SU-DHL-6 (cell line): ENCODE results near the gene CPNE4.

ENCODE experiments used
- H2AFZ ChIP-seq: fragments of 200-600 bp; sonication (generic); 2 replicates; pipeline ENCODE4 v1.6.1; 2014; ENCODE audit warnings: low read depth, mild to moderate bottlenecking, moderate library complexity, mixed read lengths, antibody characterized with exemption, low read length; ENCODE audit not compliant: severe bottlenecking
- H3F3A ChIP-seq: fragments of 200-600 bp; shearing (Covaris generic); 2 replicates; pipeline ENCODE4 v1.6.0; 2016; ENCODE audit warnings: antibody characterized with exemption, mild to moderate bottlenecking; ENCODE audit not compliant: insufficient read depth
- H3K27ac ChIP-seq: fragments of 200-600 bp; sonication (generic); 2 replicates; pipeline ENCODE4 v1.5.1; 2016; ENCODE audit warnings: low read depth, mild to moderate bottlenecking, low read length, moderate library complexity, mixed read lengths
- H3K27me3 ChIP-seq: fragments of 200-600 bp; sonication (generic), shearing (Covaris generic); 2 replicates; pipeline ENCODE4 v1.6.0; 2014; ENCODE audit warnings: mild to moderate bottlenecking, low read length
- H3K36me3 ChIP-seq: fragments of 200-600 bp; sonication (generic); 2 replicates; pipeline ENCODE4 v1.6.1; 2014; ENCODE audit warnings: mild to moderate bottlenecking, low read length, mixed read lengths
- H3K4me2 ChIP-seq: fragments of 300-600, 200-600 bp; shearing (Covaris generic), sonication (generic); 2 replicates; pipeline ENCODE4 v1.6.0; 2014; ENCODE audit warnings: low read length, low read depth, mild to moderate bottlenecking; ENCODE audit not compliant: poor library complexity, severe bottlenecking
- H3K4me3 ChIP-seq: fragments of 200-600 bp; sonication (generic); 2 replicates; pipeline ENCODE4 v1.5.1; 2014; ENCODE audit warnings: antibody characterized with exemption, low read length, mild to moderate bottlenecking, mixed read lengths; ENCODE audit not compliant: insufficient read depth, poor library complexity, severe bottlenecking
- H3K79me2 ChIP-seq: fragments of 200-600 bp; sonication (generic); 2 replicates; pipeline ENCODE4 v1.6.1; 2014; ENCODE audit warnings: mild to moderate bottlenecking, low read length, moderate library complexity; ENCODE audit not compliant: insufficient read depth
- H3K9ac ChIP-seq: fragments of 200-600 bp; sonication (generic); 2 replicates; pipeline ENCODE4 v1.7.0; 2014; ENCODE audit warnings: mild to moderate bottlenecking, low read length
- H3K9me2 ChIP-seq: fragments of 200-600 bp; sonication (generic); replicated peaks from 2 replicates; pipeline ENCODE4 v1.6.1; 2014; ENCODE audit warnings: low read length; ENCODE audit not compliant: insufficient read depth
- H3K9me3 ChIP-seq: fragments of 200-600 bp; sonication (generic); 2 replicates; pipeline ENCODE4 v1.6.1; 2014; ENCODE audit warnings: low read length, mixed read lengths; ENCODE audit not compliant: insufficient read depth
- H4K20me1 ChIP-seq: fragments of 200-600 bp; sonication (generic); 2 replicates; pipeline ENCODE4 v1.6.1; 2014; ENCODE audit warnings: low read depth, mild to moderate bottlenecking, antibody characterized with exemption, low read length, moderate library complexity, mixed read lengths
- EZH2phosphoT487 ChIP-seq: fragments of 200-600 bp; sonication (generic), shearing (Covaris generic); conservative IDR thresholded peaks from 2 replicates; pipeline ENCODE4 v1.6.1; 2018; ENCODE audit warnings: mild to moderate bottlenecking, antibody characterized with exemption, low read length, moderate library complexity, mixed read lengths
- TF ChIP-seq, protein P1 (sequence below): fragments of 200-600 bp; sonication (generic); IDR thresholded peaks from one replicate; pipeline ENCODE4 v1.5.1; 2017; ENCODE audit warnings: antibody characterized with exemption, mild to moderate bottlenecking, low read length, moderate library complexity; ENCODE audit not compliant: insufficient read depth, poor library complexity, severe bottlenecking

Gene CPNE4

DNA sequence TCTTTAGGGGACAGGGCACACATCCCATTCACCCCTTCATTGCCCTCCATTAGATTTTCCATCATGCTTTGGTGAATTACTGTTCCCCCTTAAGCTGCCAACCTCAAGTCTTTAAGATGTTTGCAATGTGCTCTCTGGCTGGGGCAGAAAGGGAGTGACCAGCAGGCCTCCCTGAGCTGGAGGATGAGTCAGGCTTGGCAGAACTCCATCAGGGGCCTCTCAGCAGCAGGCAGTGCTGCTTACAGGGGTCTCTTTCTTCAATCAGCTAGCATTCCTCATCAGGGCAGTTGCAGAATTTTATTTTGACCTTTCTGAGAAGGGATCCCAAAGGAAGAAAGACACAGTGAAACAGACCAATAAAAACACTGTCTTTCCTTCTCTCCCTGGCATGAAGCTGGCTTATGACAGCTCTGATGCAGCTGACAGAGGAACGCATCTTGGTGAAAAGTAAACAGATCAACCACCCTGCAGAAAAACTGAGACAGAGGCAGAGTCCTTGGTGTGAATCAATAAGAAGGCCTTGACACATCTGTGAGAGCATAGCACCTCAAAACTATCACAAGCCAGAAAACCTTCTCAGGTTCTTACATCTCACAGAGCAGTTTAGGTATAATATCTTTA, 443.3 kb downstream of the CPNE4 start:
- H4K20me1 ChIP-seq, result no peaks in the 10 kb centered on the region
- no peaks in the 10 kb centered on the region for H3F3A ChIP-seq
- H3K4me2 ChIP-seq, result no peak overlapping the region
- H3K4me3 ChIP-seq, result no peak overlapping the region
- H2AFZ ChIP-seq, result no peak overlapping the region
- no peak overlapping the region for H3K9ac ChIP-seq
- no peaks in the 10 kb centered on the region for H3K79me2 ChIP-seq
- TF ChIP-seq EZH2phosphoT487, result no peak
- TF ChIP-seq, protein P1, sequence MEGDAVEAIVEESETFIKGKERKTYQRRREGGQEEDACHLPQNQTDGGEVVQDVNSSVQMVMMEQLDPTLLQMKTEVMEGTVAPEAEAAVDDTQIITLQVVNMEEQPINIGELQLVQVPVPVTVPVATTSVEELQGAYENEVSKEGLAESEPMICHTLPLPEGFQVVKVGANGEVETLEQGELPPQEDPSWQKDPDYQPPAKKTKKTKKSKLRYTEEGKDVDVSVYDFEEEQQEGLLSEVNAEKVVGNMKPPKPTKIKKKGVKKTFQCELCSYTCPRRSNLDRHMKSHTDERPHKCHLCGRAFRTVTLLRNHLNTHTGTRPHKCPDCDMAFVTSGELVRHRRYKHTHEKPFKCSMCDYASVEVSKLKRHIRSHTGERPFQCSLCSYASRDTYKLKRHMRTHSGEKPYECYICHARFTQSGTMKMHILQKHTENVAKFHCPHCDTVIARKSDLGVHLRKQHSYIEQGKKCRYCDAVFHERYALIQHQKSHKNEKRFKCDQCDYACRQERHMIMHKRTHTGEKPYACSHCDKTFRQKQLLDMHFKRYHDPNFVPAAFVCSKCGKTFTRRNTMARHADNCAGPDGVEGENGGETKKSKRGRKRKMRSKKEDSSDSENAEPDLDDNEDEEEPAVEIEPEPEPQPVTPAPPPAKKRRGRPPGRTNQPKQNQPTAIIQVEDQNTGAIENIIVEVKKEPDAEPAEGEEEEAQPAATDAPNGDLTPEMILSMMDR, result no peak
- 0 out of 2 replicates have a peak, but pooled peaks cover 6% of the 10 kb centered on the region for H3K27me3 ChIP-seq
- H3K27ac ChIP-seq, result no peak overlapping the region
- H3K9me2 ChIP-seq, result no peaks in the 10 kb centered on the region
- no peaks in the 10 kb centered on the region for H3K36me3 ChIP-seq
- H3K9me3 ChIP-seq, result no peaks in the 10 kb centered on the region

DNA sequence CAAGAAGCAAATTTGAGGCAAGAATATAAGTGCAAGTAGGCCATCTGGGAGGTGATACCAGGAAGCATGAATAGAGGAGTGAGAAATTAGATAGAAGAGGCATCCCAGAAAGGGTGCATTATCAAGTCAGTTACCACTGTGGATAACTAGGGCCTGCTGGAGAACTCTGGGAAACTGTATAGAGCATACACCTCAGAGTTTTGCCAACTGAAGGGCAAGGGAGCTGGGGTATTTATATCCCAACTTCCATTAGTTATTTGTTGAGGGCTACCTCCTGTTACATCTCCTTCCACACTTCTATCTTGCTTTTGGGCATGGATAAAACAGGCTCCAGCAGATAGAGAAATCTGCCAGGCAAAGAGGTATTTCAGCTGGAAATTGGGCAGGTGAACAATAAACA, 448.5 kb downstream of the CPNE4 start:
- H2AFZ ChIP-seq, result no peak overlapping the region
- H4K20me1 ChIP-seq, result no peaks in the 10 kb centered on the region

DNA sequence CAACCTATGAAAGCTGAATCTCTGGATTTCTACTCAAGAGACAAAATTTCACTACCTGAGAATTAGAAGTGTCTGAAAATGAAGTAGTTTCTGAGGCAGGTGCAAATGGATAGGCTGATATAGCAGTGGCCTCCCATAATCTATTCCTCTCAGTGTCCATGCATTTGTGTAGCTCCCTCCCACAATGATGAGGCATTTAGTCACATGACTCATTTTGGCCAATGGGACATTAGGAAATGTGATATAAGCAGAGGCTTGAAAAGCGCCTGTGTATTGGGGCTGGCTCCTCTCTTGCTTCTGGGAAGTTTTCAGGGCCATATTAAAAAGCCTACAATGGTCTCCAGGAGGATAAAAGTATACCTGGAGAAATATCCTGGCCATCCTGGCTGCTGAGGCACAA, 452.4 kb downstream of the CPNE4 start:
- H3K9ac ChIP-seq, result no peak overlapping the region
- no peaks in the 10 kb centered on the region for H3K9me3 ChIP-seq
- no peak overlapping the region for H3K27ac ChIP-seq
- H4K20me1 ChIP-seq, result no peaks in the 10 kb centered on the region
- H3K79me2 ChIP-seq, result no peaks in the 10 kb centered on the region
- no peaks in the 10 kb centered on the region for H3K9me2 ChIP-seq
- no peak overlapping the region for H2AFZ ChIP-seq
- H3K36me3 ChIP-seq, result no peaks in the 10 kb centered on the region
- no peak overlapping the region for H3K4me3 ChIP-seq
- TF ChIP-seq EZH2phosphoT487, result no peak
- TF ChIP-seq, protein P1, result no peak
- no peaks in the 10 kb centered on the region for H3F3A ChIP-seq
- no peaks in the 10 kb centered on the region for H3K27me3 ChIP-seq
- no peak overlapping the region for H3K4me2 ChIP-seq

More for the DNA sequence above, 448.5 kb downstream of the CPNE4 start:
- TF ChIP-seq, protein P1, result no peak
- TF ChIP-seq EZH2phosphoT487, result no peak
- Histone ChIP-seq H3K36me3 (no peaks in the 10 kb centered on the region), H3K9me2 (no peaks in the 10 kb centered on the region), H3K4me3 (no peak overlapping the region), H3K9ac (no peak overlapping the region), H3K27me3 (no peaks in the 10 kb centered on the region), H3K9me3 (no peaks in the 10 kb centered on the region), H3K4me2 (no peak overlapping the region), H3K79me2 (no peaks in the 10 kb centered on the region), H3F3A (no peaks in the 10 kb centered on the region), H3K27ac (no peak overlapping the region)
